Transverse colon (tissue), 4 donors: ENCODE results near the gene NFASC. TPM values are rescaled to one million over a fixed set of nuclear protein-coding genes. Genes with fewer than 3 reads are reported as not detected.

ENCODE experiments used
- DNase-seq: peaks from one replicate; pipeline ENCODE4 v3.0.0-alpha.2; 2019
- H3K27ac ChIP-seq, 4 donors: fragments of 200-600 bp; sonication (generic); 2 replicates each; pipeline ENCODE4 v1.5.1; 2016 to 2018; ENCODE audit warnings: inconsistent platforms in 4 of 4
- H3K27me3 ChIP-seq: fragments of 200-600 bp; sonication (generic); 2 replicates; pipeline ENCODE4 v1.5.1; 2017; ENCODE audit warnings: inconsistent platforms
- H3K36me3 ChIP-seq, 4 donors: fragments of 200-600 bp; sonication (generic); 2 replicates each; pipeline ENCODE4 v1.5.1; 2017 to 2019; ENCODE audit warnings: inconsistent platforms in 4 of 4
- H3K4me1 ChIP-seq, 4 donors: fragments of 200-600 bp; sonication (generic); 2 replicates each; pipeline ENCODE4 v1.5.1; 2017 to 2020; ENCODE audit warnings: inconsistent platforms in 4 of 4
- H3K4me3 ChIP-seq, 4 donors: fragments of 200-600 bp; sonication (generic); 1 replicate in 1 of 4; 2 replicates in 3 of 4; pipeline versions ENCODE4 v1.5.1 to v1.6.1; 2017 to 2019; ENCODE audit warnings: inconsistent platforms in 4 of 4
- H3K9me3 ChIP-seq, 2 donors: fragments of 200-600 bp; sonication (generic); 2 replicates each; pipeline ENCODE4 v1.5.1; 2017 to 2019; ENCODE audit warnings: inconsistent platforms in 2 of 2
- CTCF ChIP-seq, 5 experiments: fragments of 200-600 bp in 3 of 5; fragments of 450-650 bp in 2 of 5; sonication (generic) in 3 of 5; IDR thresholded peaks; 1 replicate in 2 of 5; 2 replicates in 3 of 5; pipeline ENCODE4 v1.5.1; 2016 to 2017; ENCODE audit warnings: antibody characterized with exemption in 5 of 5, inconsistent platforms in 3 of 5, mild to moderate bottlenecking in 2 of 5, moderate library complexity in 1 of 5
- EP300 ChIP-seq: sonication (generic); formaldehyde crosslinking; IDR thresholded peaks from one replicate; pipeline ENCODE4 v1.6.1; 2017; ENCODE audit warnings: antibody characterized with exemption, low read depth
- POLR2A ChIP-seq: fragments of 450-650 bp; IDR thresholded peaks from one replicate; pipeline ENCODE4 v1.6.1; 2016; ENCODE audit warnings: antibody characterized with exemption, mild to moderate bottlenecking, moderate library complexity
- POLR2AphosphoS5 ChIP-seq, 3 donors: sonication (generic); formaldehyde crosslinking; IDR thresholded peaks; one replicate each; pipeline ENCODE4 v1.6.1; 2016; ENCODE audit warnings: antibody characterized with exemption in 3 of 3
- WGBS, 2 donors: methylation state at CpG; one replicate each; pipeline ENCODE4 v1.1.5; 2018; ENCODE audit warnings: low coverage in 1 of 2; 5-methylcytosine and 5-hydroxymethylcytosine counted together
- in situ Hi-C, 4 donors: fragments of 200-750 bp; cut with MboI; loops; one replicate each; pipeline versions ENCODE4 v1.15.0 to v1.15.1; 2017; ENCODE audit warnings: low sequenced_read_pairs in 3 of 4, low pct_ligation_motif_present in 1 of 4, low pct_unique_long_range_greater_than_20kb in 1 of 4
- intact Hi-C: fragments of 100-400 bp; cut with DNase I; formaldehyde crosslinking; loops from one replicate; pipeline ENCODE4 v1.15.1; 2023; ENCODE audit warnings: low total_unique reads
- total RNA-seq, 4 donors: library from RNA; depleted of rRNA; stranded (reverse); fragments of >200 nt; gene quantifications; one replicate each; pipeline ENCODE4 v1.1.0, GENCODE V29; 2016

The NFASC gene
- total RNA-seq, 4 donors from 2014 or later, result 11.3 to 48.8 (median 13.4) TPM

- Histone ChIP-seq H3K27me3 (no peaks in the 10 kb centered on the region), H3K4me3 (no peak overlapping the region), H3K36me3 (no peaks in the 10 kb centered on the region), H3K4me1 (no peaks in the 10 kb centered on the region), H3K27ac (no peak overlapping the region), H3K9me3 (no peaks in the 10 kb centered on the region)
- intact Hi-C loops (no loop called here), in situ Hi-C loops (loop anchor here in 2 of 4 donors (10.0 kb wide), 3 partner anchors 72 to 272 kb away; no protein-coding TSS in a partner anchor)
- DNase-seq, result no peak
- 57 to 90% methylated on average over 2 to 11 of the region's 11 CpGs for WGBS, 2 donors
- TF ChIP-seq POLR2A, result no peak
Observed at GRCh38 chr1:204983136-204983535, 112.5 kb downstream of the NFASC start.

- intact Hi-C loops (no loop called here), in situ Hi-C loops (loop anchor here in 2 of 4 donors (10.0 kb wide), 3 partner anchors 71 to 271 kb away; no protein-coding TSS in a partner anchor)
- no peaks in the 10 kb centered on the region for H3K36me3 ChIP-seq
- H3K4me1 ChIP-seq, result no peaks in the 10 kb centered on the region
- H3K4me3 ChIP-seq, result no peak overlapping the region
- no peak for DNase-seq
- no peak overlapping the region for H3K27ac ChIP-seq
- no peaks in the 10 kb centered on the region for H3K27me3 ChIP-seq
- WGBS, 2 donors, result 80 to 95% methylated on average over 3 to 10 of the region's 10 CpGs
- TF ChIP-seq POLR2A (no peak), CTCF (IDR thresholded peaks at IDR 0.05) (no peak), EP300 (no peak), POLR2AphosphoS5 (IDR thresholded peaks at IDR 0.05) (no peak)
- no peaks in the 10 kb centered on the region for H3K9me3 ChIP-seq
Observed at GRCh38 chr1:204983881-204984280, 113.2 kb downstream of the NFASC start.

GRCh38 chr1:204984499-204984898 lies 113.8 kb downstream of the NFASC start:
- no peak overlapping the region for H3K4me3 ChIP-seq
- in situ Hi-C loops (loop anchor here in 2 of 4 donors (10.0 kb wide), 3 partner anchors 70 to 270 kb away; no protein-coding TSS in a partner anchor), intact Hi-C loops (no loop called here)
- no peaks in the 10 kb centered on the region for H3K36me3 ChIP-seq
- no peak for TF ChIP-seq EP300
- TF ChIP-seq POLR2A, result no peak
- no peak for TF ChIP-seq POLR2AphosphoS5 (IDR thresholded peaks at IDR 0.05)
- no peak for TF ChIP-seq CTCF (IDR thresholded peaks at IDR 0.05)
- no peaks in the 10 kb centered on the region for H3K4me1 ChIP-seq
- H3K27ac ChIP-seq, result no peak overlapping the region
- WGBS, 2 donors, result 80 to 83% methylated on average over 8 of the region's 8 CpGs
- H3K9me3 ChIP-seq, result no peaks in the 10 kb centered on the region
- H3K27me3 ChIP-seq, result no peaks in the 10 kb centered on the region
- no peak for DNase-seq

- in situ Hi-C loops, result loop anchor here in 2 of 4 donors (10.0 kb wide), 3 partner anchors 69 to 269 kb away; no protein-coding TSS in a partner anchor
- H3K36me3 ChIP-seq, result no peaks in the 10 kb centered on the region
- WGBS, 2 donors, result 96% methylated on average over 14 of the region's 17 CpGs; no CpG with 5 or more reads in 1 of the 2 donors
Observed at GRCh38 chr1:204986181-204986580, 115.5 kb downstream of the NFASC start.

More at GRCh38 chr1:204986181-204986580, 115.5 kb downstream of the NFASC start:
- no peak overlapping the region for H3K4me3 ChIP-seq
- no peaks in the 10 kb centered on the region for H3K4me1 ChIP-seq
- no peaks in the 10 kb centered on the region for H3K9me3 ChIP-seq
- TF ChIP-seq POLR2A (no peak), CTCF (IDR thresholded peaks at IDR 0.05) (no peak), POLR2AphosphoS5 (IDR thresholded peaks at IDR 0.05) (no peak), EP300 (no peak)
- DNase-seq, result no peak
- intact Hi-C loops, result loop anchor here (5.0 kb wide), 1 partner anchor 76 kb away; no protein-coding TSS in a partner anchor
- no peaks in the 10 kb centered on the region for H3K27me3 ChIP-seq
- no peak overlapping the region for H3K27ac ChIP-seq
